Ascending aorta (tissue), 2 donors: ENCODE data around the gene SV2B. TPM values are rescaled to one million over a fixed set of nuclear protein-coding genes. Genes with fewer than 3 reads are reported as not detected.

Experiments
- DNase-seq, 2 donors: peaks; one replicate each; pipeline ENCODE4 v3.0.0-alpha.2; 2019; ENCODE audit warnings: low spot score in 2 of 2
- H3K27ac ChIP-seq, 2 donors: fragments of 200-600 bp; sonication (generic); one replicate each; pipeline ENCODE4 v1.5.1; 2016 to 2017; ENCODE audit warnings: mild to moderate bottlenecking in 1 of 2
- H3K27me3 ChIP-seq: fragments of 200-600 bp; sonication (generic); one replicate; pipeline ENCODE4 v1.5.1; 2017
- H3K36me3 ChIP-seq, 2 donors: fragments of 200-600 bp; sonication (generic); one replicate each; pipeline ENCODE4 v1.5.1; 2016
- H3K4me1 ChIP-seq, 2 donors: fragments of 200-600 bp; sonication (generic); one replicate each; pipeline ENCODE4 v1.5.1; 2016 to 2017; ENCODE audit warnings: mild to moderate bottlenecking in 1 of 2
- H3K4me3 ChIP-seq, 2 donors: fragments of 200-600 bp; sonication (generic); one replicate each; pipeline ENCODE4 v1.5.1; 2016 to 2017; ENCODE audit warnings: mild to moderate bottlenecking in 1 of 2
- H3K9me3 ChIP-seq, 2 donors: fragments of 200-600 bp; sonication (generic); one replicate each; pipeline ENCODE4 v1.5.1; 2016
- intact Hi-C: fragments of 100-400 bp; cut with DNase I; formaldehyde crosslinking; loops from one replicate; pipeline ENCODE4 v1.15.1; 2023
- total RNA-seq: library from RNA; depleted of rRNA; stranded (reverse); fragments of >200 nt; gene quantifications from one replicate; pipeline ENCODE4 v1.1.0, GENCODE V29; 2016
- TF ChIP-seq, protein P1 (sequence below), 3 experiments: fragments of 200-600 bp in 2 of 3; fragments of 450-650 bp in 1 of 3; sonication (generic) in 2 of 3; IDR thresholded peaks; one replicate each; pipeline ENCODE4 v1.5.1; 2016 to 2019; ENCODE audit warnings: antibody characterized with exemption in 3 of 3, mild to moderate bottlenecking in 1 of 3, moderate library complexity in 1 of 3

SV2B gene
- total RNA-seq, 1 donor from 2014 or later = 0.11 TPM

DNA sequence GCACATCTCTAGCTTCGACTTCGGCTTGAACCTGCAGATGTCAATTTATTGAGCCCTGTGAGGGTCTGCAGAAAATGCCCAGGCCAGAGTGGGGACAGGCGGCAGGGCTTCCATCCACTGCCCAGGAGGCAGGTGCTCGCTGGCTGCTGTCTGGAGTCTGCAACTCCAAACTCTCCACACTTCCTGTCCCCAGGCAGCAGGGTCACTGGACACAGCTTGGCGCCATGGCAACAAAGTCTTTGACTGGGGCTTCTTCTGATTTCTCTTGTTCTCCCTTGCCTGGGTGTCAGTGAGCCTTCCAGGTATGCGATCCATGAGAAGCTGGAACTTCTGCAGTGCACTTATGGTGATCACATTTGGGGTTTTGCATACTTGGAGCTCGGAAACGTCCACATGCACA lies 33.5 kb downstream of the SV2B start:
- H3K9me3 ChIP-seq = no peaks in the 10 kb centered on the region
- no peaks in the 10 kb centered on the region for H3K36me3 ChIP-seq
- DNase-seq = no peak
- no peak overlapping the region for H3K4me3 ChIP-seq
- intact Hi-C loops = no loop called here
- H3K27ac ChIP-seq = no peak overlapping the region
- H3K4me1 ChIP-seq = no peaks in the 10 kb centered on the region
- no peaks in the 10 kb centered on the region for H3K27me3 ChIP-seq
- TF ChIP-seq, protein P1, sequence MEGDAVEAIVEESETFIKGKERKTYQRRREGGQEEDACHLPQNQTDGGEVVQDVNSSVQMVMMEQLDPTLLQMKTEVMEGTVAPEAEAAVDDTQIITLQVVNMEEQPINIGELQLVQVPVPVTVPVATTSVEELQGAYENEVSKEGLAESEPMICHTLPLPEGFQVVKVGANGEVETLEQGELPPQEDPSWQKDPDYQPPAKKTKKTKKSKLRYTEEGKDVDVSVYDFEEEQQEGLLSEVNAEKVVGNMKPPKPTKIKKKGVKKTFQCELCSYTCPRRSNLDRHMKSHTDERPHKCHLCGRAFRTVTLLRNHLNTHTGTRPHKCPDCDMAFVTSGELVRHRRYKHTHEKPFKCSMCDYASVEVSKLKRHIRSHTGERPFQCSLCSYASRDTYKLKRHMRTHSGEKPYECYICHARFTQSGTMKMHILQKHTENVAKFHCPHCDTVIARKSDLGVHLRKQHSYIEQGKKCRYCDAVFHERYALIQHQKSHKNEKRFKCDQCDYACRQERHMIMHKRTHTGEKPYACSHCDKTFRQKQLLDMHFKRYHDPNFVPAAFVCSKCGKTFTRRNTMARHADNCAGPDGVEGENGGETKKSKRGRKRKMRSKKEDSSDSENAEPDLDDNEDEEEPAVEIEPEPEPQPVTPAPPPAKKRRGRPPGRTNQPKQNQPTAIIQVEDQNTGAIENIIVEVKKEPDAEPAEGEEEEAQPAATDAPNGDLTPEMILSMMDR (IDR thresholded peaks at IDR 0.05) = no peak

DNA sequence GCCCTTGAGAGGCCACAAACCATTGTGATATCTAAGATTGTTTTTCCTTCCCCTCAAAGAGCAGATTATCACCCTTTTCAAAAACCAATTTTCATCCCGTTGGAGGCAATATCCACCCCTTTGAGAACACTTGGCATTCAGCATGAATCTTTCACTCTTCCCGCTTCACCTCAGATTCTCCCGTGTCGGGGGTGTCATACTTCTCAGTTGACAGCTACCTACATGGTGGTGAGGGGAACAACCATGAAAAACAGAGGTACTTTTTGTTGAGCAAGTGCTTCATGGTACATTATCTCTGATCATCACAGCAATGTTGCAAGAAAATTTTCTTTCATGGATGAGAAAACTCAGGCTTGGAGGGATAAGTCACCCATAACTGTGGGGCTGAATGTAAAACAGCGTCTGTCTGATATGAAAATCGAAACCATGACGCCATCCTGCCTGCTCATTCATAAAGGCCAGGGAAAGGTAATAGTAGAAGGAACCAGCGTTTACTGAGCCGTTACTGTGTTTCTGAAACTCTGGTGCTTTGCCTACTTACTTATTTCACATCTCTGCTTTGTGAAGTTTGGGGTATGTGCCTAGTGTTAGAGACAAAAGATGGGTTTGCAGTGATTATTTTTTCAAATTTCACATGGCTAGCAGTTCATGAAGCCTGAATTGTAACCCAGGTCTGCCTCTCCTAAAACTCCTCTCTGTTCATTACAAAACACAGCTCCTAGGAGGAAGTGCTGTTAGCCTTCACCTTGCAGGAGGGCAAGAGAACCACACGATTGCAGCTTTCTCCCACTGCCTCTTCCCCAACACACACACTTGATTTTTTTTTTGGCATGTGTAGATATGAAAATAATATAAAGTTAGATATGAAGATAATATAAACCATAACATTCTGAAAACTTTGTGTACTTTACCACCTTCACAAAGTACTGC lies 35.4 kb downstream of the SV2B start:
- H3K27me3 ChIP-seq = no peaks in the 10 kb centered on the region
- no peak overlapping the region for H3K27ac ChIP-seq
- intact Hi-C loops = no loop called here
- TF ChIP-seq, protein P1 (IDR thresholded peaks at IDR 0.05) = no peak
- H3K4me1 ChIP-seq = no peaks in the 10 kb centered on the region
- no peaks in the 10 kb centered on the region for H3K9me3 ChIP-seq
- H3K4me3 ChIP-seq = no peak overlapping the region
- DNase-seq = no peak
- no peaks in the 10 kb centered on the region for H3K36me3 ChIP-seq

DNA sequence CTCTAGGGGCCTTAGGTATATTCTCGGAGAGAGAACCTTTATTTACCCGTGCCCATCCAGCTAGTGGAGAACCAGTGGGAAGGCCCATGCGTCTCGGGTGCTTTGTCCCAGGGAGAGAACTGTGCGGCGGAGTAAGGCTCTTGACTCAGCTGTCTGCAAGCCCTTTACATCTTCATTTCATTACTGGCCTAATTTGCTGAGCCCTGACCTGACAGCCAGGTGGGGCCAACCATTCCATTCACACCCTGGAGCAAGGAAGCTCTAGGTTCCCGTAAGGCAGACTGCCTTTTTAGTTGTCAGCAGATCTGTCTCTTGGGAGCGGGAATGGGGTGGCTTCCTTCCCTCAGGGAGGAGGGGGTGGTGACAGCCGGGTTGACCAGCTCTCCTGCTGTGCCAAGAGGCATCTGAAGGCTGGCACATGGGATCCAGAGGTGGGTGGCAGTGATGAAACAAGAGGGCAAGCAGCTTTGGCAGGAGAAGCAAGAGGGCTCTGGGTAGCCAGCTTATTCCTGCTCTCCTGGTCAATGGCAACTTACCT lies 36.4 kb downstream of the SV2B start:
- Histone ChIP-seq H3K36me3 (no peaks in the 10 kb centered on the region), H3K4me1 (no peaks in the 10 kb centered on the region), H3K9me3 (no peaks in the 10 kb centered on the region), H3K27ac (no peak overlapping the region), H3K27me3 (no peaks in the 10 kb centered on the region), H3K4me3 (no peak overlapping the region)
- intact Hi-C loops = no loop called here
- no peak for DNase-seq
- TF ChIP-seq, protein P1 (IDR thresholded peaks at IDR 0.05) = no peak

DNA sequence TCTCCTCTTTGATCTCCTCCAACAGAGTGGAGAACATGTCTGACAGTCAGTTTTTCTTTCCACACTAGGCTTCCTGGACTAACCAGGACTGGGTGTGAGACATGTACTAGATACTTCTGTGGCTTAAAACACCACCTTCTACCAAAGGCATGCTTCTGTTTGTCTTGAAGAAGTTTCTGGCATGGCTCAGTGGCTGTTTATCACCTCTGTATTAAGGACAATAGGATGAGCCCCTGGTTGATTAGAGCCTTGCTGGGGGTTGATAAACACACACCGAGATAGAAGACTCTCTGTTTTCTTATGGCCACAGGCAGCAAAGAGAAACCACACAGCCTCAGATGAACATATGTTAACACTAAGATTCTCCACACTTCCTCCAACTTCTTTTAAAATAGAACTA lies 40.5 kb downstream of the SV2B start:
- H3K4me3 ChIP-seq = no peak overlapping the region
- H3K36me3 ChIP-seq = no peaks in the 10 kb centered on the region
- TF ChIP-seq, protein P1 (IDR thresholded peaks at IDR 0.05) = no peak
- DNase-seq = no peak
- no peaks in the 10 kb centered on the region for H3K4me1 ChIP-seq
- H3K27ac ChIP-seq = no peak overlapping the region
- H3K27me3 ChIP-seq = no peaks in the 10 kb centered on the region
- H3K9me3 ChIP-seq = no peaks in the 10 kb centered on the region
- intact Hi-C loops = no loop called here

DNA sequence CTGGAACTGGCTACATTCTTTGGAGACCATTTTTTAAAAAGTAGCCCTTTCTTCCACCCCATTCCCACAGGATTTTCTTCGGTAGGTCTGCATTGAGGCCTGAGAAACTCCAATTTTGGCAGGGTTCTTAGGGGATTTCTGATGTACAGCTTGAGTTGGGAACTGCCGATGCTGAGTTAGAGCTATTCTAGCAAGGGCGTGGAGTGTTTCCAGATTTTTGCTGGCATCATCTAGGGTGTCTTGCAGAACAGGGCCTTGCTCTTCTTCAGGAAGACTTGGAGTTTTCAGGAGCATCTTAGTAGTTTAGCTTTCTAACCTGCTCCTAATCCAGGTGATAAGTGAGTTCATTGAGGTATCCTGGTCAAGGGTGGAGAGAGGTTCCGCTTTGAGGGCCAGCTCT lies 41.0 kb downstream of the SV2B start:
- Histone ChIP-seq H3K27ac (no peak overlapping the region), H3K27me3 (no peaks in the 10 kb centered on the region), H3K9me3 (no peaks in the 10 kb centered on the region), H3K4me3 (no peak overlapping the region), H3K4me1 (no peaks in the 10 kb centered on the region), H3K36me3 (no peaks in the 10 kb centered on the region)
- intact Hi-C loops = no loop called here
- TF ChIP-seq, protein P1 (IDR thresholded peaks at IDR 0.05) = no peak
- DNase-seq = no peak
